ENCODE data around the gene EXOSC5. TPM values are rescaled to one million over a fixed set of nuclear protein-coding genes. Genes with fewer than 3 reads are reported as not detected.

The EXOSC5 gene
- total and polyA plus RNA-seq, 2 of the 4 experiments (the other 2 are of a cell fraction) = 19.0 to 25.2 TPM

GRCh38 chr19:41420101-41420880 is 23.1 kb upstream of the EXOSC5 start:
- Histone ChIP-seq H3K4ac (ENCODE audit: low read depth, low read length) (no peak overlapping the region), H4K5ac (ENCODE audit: low read depth, low read length) (no peak overlapping the region), H3K4me2 (ENCODE audit: low read depth, low read length) (no peak overlapping the region), H4K20me1 (ENCODE audit: insufficient read depth, low read length) (no peaks in the 10 kb centered on the region), H3K9me3 (ENCODE audit: control insufficient read depth, insufficient read depth, low read length) (no peaks in the 10 kb centered on the region), H2BK5ac (ENCODE audit: low read depth, low read length, poor library complexity, severe bottlenecking) (no peak overlapping the region), H4K8ac (ENCODE audit: low read depth in 2 of 2, low read length in 2 of 2) (no peak overlapping the region), H2AK5ac (ENCODE audit: low read depth, low read length) (no peak overlapping the region), H2AK9ac (replicated peaks; ENCODE audit: low read depth, low read length, poor library complexity) (no peak overlapping the region), H3K4me1 (ENCODE audit: control insufficient read depth, insufficient read depth, low read length) (no peaks in the 10 kb centered on the region), H3K27me3 (ENCODE audit: control insufficient read depth, insufficient read depth, low read length) (no peaks in the 10 kb centered on the region), H3K79me1 (ENCODE audit: low read depth in 1 of 2, low read length in 2 of 2) (no peaks in the 10 kb centered on the region), H3K23ac (ENCODE audit: low read depth, low read length) (no peak overlapping the region), H2BK20ac (ENCODE audit: low read depth, low read length) (no peak overlapping the region), H2BK120ac (ENCODE audit: low read depth, low read length) (no peak overlapping the region), H2BK15ac (ENCODE audit: low read depth, low read length) (no peak overlapping the region), H3K4me3 (ENCODE audit: insufficient read depth, low read depth, low read length) (no peak overlapping the region), H3K14ac (replicated peaks; ENCODE audit: low read depth, low read length) (no peak overlapping the region), H3K56ac (ENCODE audit: extremely low read depth, insufficient read depth, low read length) (no peak overlapping the region), H3K27ac (ENCODE audit: insufficient read depth, low read length) (no peak overlapping the region), H3K36me3 (ENCODE audit: control insufficient read depth, insufficient read depth, low read length) (peaks cover 56% of the 10 kb centered on the region), H3K9ac (ENCODE audit: low read depth, low read length) (no peak overlapping the region), H4K91ac (ENCODE audit: insufficient read depth, low read depth, low read length) (no peak overlapping the region), H3K9me1 (ENCODE audit: insufficient read depth, low read length) (no peaks in the 10 kb centered on the region; the same call in 1 of the 2 replicates), H2AFZ (replicated peaks; ENCODE audit: low read length, poor library complexity) (no peak overlapping the region), H3K18ac (ENCODE audit: low read depth, low read length) (no peak overlapping the region)
- dilution Hi-C loops (cut with HindIII; ENCODE audit: low sequenced_read_pairs, unreplicated experiment) = no loop called here
- POLR2A ChIA-PET (ENCODE audit: unreplicated experiment) = no interaction called here
- CTCF ChIA-PET = no interaction called here
- BruUV-seq (replicated peaks) = no TSS peak
- intact Hi-C loops (cut with micrococcal nuclease) = loop anchor here (10.0 kb wide), 1 partner anchor 215 kb away; no protein-coding TSS in a partner anchor
- in situ Hi-C loops (cut with MboI; ENCODE audit: low sequenced_read_pairs) = no loop called here
- 93% methylated on average over 3 of the region's 8 CpGs; no CpG with 5 or more reads in 1 of the 2 experiments for WGBS, 2 experiments (ENCODE audit: extremely low coverage in 2 of 2, insufficient read length in 1 of 2)
- TF ChIP-seq MAFK (IDR thresholded peaks at IDR 0.05; ENCODE audit: low read depth, low read length) (no peak), MXI1 (IDR thresholded peaks at IDR 0.05; ENCODE audit: borderline replicate concordance, low read depth, low read length) (no peak), RAD21 (IDR thresholded peaks at IDR 0.05; ENCODE audit: low read length) (no peak), RCOR1 (IDR thresholded peaks at IDR 0.05; ENCODE audit: insufficient replicate concordance, low read length) (no peak), ELK1 (IDR thresholded peaks at IDR 0.05; ENCODE audit: borderline replicate concordance, low read depth, low read length) (no peak), MAZ (IDR thresholded peaks at IDR 0.05; ENCODE audit: borderline replicate concordance, low read depth, low read length) (no peak), CEBPB (IDR thresholded peaks at IDR 0.05; ENCODE audit: low read depth, low read length) (no peak), CHD1 (IDR thresholded peaks at IDR 0.05; ENCODE audit: low read depth, low read length) (no peak), FOS (IDR thresholded peaks at IDR 0.05; ENCODE audit: low read depth, low read length) (no peak), RFX5 (IDR thresholded peaks at IDR 0.05; ENCODE audit: low read depth, low read length) (no peak), SMC3 (IDR thresholded peaks at IDR 0.05; ENCODE audit: low read depth, low read length) (no peak), POLR2A (IDR thresholded peaks at IDR 0.05; ENCODE audit: low read depth, low read length) (no peak), NFE2L2 (IDR thresholded peaks at IDR 0.05; ENCODE audit: low read depth, low read length) (no peak), BHLHE40 (IDR thresholded peaks at IDR 0.05; ENCODE audit: low read depth, low read length) (no peak), USF2 (IDR thresholded peaks at IDR 0.05; ENCODE audit: low read depth, low read length) (no peak), CTCF (conservative IDR thresholded peaks at IDR 0.05; ENCODE audit: low read depth, low read length) (no peak)
- DNase-seq = no peak
- ATAC-seq (ENCODE audit: low read depth) = no peak
